Mesothelial cell of epicardium (in vitro differentiated cells): ENCODE results near the gene CHAC1. TPM values are rescaled to one million over a fixed set of nuclear protein-coding genes. Genes with fewer than 3 reads are reported as not detected.
A peak's percentile ranks its signal among the peaks of the same experiment; 100 is the strongest.
"Not testable (repeated sequence)": the region's sequence is repeated elsewhere in the genome, so short reads cannot be mapped to it uniquely, and the experiment has no call there.

Experiments
- DNase-seq, 2 experiments: peaks; one replicate each; pipeline ENCODE4 v3.0.0; 2021; ENCODE audit warnings: low spot score in 2 of 2; ENCODE audit not compliant: unreplicated experiment in 2 of 2
- H3K27ac Mint-ChIP-seq: 2 replicates; pipeline ENCODE4 v1.8.0; 2021; ENCODE audit warnings: mixed read lengths
- H3K27me3 Mint-ChIP-seq: 2 replicates; pipeline ENCODE4 v1.8.0; 2021; ENCODE audit warnings: low read depth, mixed read lengths
- H3K36me3 Mint-ChIP-seq: 2 replicates; pipeline ENCODE4 v1.8.0; 2021; ENCODE audit warnings: mixed read lengths
- H3K4me1 Mint-ChIP-seq: 2 replicates; pipeline ENCODE4 v1.8.0; 2021; ENCODE audit warnings: mixed read lengths
- H3K4me3 Mint-ChIP-seq: 2 replicates; pipeline ENCODE4 v1.8.0; 2021; ENCODE audit warnings: mild to moderate bottlenecking, moderate library complexity, mixed read lengths
- H3K9me3 Mint-ChIP-seq: 2 replicates; pipeline ENCODE4 v1.8.0; 2021; ENCODE audit warnings: mixed read lengths
- total RNA-seq: library from RNA; stranded (reverse); gene quantifications from 3 replicates; pipeline ENCODE4 v1.2.1, GENCODE V29; 2021
- TF ChIP-seq, protein P1 (sequence below): fragments of 200-600 bp; sonication (generic); IDR thresholded peaks from one replicate; pipeline ENCODE4 v1.5.0; 2021; ENCODE audit warnings: antibody characterized with exemption; ENCODE audit not compliant: unreplicated experiment

Gene CHAC1
- total RNA-seq, 1 donor from 2014 or later, result 2.7 TPM

- H3K4me1 Mint-ChIP-seq, result peaks cover 11% of the 10 kb centered on the region
Measured at GRCh38 chr15:40958146-40958545, 4.9 kb downstream of the CHAC1 start.

DNA sequence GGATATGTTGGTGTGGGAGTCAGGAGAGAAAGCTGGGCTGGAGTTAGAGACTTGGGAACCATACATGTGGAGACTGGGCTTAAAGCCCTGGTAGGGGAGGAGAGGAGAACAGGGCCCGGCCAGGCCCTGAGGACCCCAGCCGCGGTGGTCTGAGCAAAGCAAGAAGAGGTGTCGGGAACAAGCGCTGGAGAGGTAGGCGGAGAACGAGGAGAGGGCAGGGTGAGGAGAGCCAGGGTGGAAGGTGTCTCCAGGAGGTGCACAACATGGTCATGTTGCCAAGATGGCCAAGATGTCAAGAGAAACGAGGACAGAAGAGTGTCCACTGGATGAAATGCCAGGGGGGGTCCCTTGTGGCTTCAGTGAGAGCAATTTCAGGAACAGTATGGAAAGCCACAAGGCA, 5.5 kb downstream of the CHAC1 start:
- TF ChIP-seq, protein P1, sequence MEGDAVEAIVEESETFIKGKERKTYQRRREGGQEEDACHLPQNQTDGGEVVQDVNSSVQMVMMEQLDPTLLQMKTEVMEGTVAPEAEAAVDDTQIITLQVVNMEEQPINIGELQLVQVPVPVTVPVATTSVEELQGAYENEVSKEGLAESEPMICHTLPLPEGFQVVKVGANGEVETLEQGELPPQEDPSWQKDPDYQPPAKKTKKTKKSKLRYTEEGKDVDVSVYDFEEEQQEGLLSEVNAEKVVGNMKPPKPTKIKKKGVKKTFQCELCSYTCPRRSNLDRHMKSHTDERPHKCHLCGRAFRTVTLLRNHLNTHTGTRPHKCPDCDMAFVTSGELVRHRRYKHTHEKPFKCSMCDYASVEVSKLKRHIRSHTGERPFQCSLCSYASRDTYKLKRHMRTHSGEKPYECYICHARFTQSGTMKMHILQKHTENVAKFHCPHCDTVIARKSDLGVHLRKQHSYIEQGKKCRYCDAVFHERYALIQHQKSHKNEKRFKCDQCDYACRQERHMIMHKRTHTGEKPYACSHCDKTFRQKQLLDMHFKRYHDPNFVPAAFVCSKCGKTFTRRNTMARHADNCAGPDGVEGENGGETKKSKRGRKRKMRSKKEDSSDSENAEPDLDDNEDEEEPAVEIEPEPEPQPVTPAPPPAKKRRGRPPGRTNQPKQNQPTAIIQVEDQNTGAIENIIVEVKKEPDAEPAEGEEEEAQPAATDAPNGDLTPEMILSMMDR, result no peak
- Mint-ChIP-seq H3K9me3 (peaks cover 4% of the 10 kb centered on the region), H3K27ac (no peak overlapping the region), H3K4me1 (peaks cover 11% of the 10 kb centered on the region), H3K4me3 (no peak overlapping the region), H3K27me3 (peaks cover 9% of the 10 kb centered on the region), H3K36me3 (peaks cover 2% of the 10 kb centered on the region)
- no peak for DNase-seq

More at GRCh38 chr15:40958146-40958545, 4.9 kb downstream of the CHAC1 start:
- peaks cover 4% of the 10 kb centered on the region for H3K9me3 Mint-ChIP-seq
- H3K27me3 Mint-ChIP-seq, result peaks cover 11% of the 10 kb centered on the region
- peaks cover 2% of the 10 kb centered on the region for H3K36me3 Mint-ChIP-seq
- no peak overlapping the region for H3K4me3 Mint-ChIP-seq
- H3K27ac Mint-ChIP-seq, result no peak overlapping the region
- TF ChIP-seq, protein P1, result no peak
- DNase-seq, result no peak

GRCh38 chr15:40959331-40960141, 6.3 kb downstream of the CHAC1 start:
- Mint-ChIP-seq H3K27me3 (peaks cover under 1% of the 10 kb centered on the region), H3K27ac (peak overlapping the region; percentile 10), H3K4me3 (no peak overlapping the region), H3K9me3 (peaks cover 4% of the 10 kb centered on the region), H3K36me3 (peaks cover 2% of the 10 kb centered on the region), H3K4me1 (peaks cover 6% of the 10 kb centered on the region)
- TF ChIP-seq, protein P1, result no peak
- no peak for DNase-seq

DNA sequence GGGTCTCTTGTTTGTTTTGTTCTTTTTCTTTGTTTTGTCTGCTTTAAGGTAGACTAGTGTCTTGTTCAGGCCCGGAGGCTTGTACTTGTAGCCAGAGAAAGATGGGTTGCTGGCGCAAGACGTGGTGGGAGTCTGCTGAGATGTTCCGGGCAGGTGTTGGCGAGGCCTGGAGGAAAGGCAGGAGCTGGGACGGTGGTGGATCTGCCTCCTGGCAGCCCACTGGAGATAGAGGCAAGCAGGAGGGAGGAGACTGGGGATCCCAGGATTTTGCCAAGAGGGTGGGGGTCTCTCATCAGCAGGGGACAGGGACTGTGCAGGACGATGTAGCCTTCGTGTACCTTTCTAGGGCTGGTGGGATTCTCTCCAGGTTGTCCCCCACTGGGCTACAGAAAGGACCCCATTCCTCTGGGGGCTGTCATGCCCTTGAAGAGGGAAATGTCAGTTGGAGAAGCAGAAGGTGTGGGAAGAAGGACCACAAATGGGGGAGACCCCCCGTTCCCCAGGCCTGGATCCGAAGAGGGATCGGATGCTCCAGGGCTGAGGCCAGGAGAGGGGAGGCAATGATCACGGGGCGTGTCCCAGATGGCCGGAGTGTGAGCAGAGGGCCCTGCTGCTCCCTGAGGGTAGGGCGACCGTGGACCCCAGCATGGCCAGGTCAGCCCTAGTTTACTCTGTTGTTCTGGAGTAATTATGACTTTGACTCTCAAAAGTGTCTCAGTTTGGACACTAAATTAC, 7.0 kb downstream of the CHAC1 start:
- H3K9me3 Mint-ChIP-seq, result peaks cover 4% of the 10 kb centered on the region
- no peak for DNase-seq
- H3K4me1 Mint-ChIP-seq, result peaks cover 6% of the 10 kb centered on the region
- TF ChIP-seq, protein P1, result no peak
- peak overlapping the region; percentile 10 for H3K27ac Mint-ChIP-seq
- no peak overlapping the region for H3K4me3 Mint-ChIP-seq
- no peaks in the 10 kb centered on the region for H3K27me3 Mint-ChIP-seq
- peaks cover 2% of the 10 kb centered on the region for H3K36me3 Mint-ChIP-seq

- Mint-ChIP-seq H3K27me3 (no peaks in the 10 kb centered on the region), H3K9me3 (peaks cover 4% of the 10 kb centered on the region), H3K36me3 (peaks cover under 1% of the 10 kb centered on the region), H3K27ac (no peak overlapping the region), H3K4me3 (no peak overlapping the region), H3K4me1 (peaks cover 6% of the 10 kb centered on the region)
- no peak for DNase-seq
- TF ChIP-seq, protein P1, result no peak
Measured at GRCh38 chr15:40960925-40961324, 7.7 kb downstream of the CHAC1 start.

DNA sequence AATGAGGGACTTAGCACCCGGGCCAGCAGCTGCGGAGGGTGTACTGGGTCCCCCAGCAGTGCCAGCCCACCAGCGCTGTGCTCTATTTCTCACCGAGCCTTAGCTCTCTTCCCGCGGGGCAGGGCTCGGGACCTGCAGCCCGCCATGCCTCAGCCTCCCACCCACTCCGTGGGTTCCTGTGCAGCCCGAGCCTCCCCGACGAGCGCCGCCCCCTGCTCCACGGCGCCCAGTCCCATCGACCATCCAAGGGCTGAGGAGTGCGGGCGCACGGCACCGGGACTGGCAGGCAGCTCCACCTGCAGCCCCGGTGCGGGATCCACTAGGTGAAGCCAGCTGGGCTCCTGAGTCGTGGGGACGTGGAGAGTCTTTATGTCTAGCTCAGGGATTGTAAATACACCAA, 8.5 kb downstream of the CHAC1 start:
- not testable (repeated sequence) for H3K36me3 Mint-ChIP-seq, H3K4me3 Mint-ChIP-seq, DNase-seq, H3K9me3 Mint-ChIP-seq, H3K27me3 Mint-ChIP-seq, H3K27ac Mint-ChIP-seq
- H3K4me1 Mint-ChIP-seq, result peaks cover 11% of the 10 kb centered on the region

DNA sequence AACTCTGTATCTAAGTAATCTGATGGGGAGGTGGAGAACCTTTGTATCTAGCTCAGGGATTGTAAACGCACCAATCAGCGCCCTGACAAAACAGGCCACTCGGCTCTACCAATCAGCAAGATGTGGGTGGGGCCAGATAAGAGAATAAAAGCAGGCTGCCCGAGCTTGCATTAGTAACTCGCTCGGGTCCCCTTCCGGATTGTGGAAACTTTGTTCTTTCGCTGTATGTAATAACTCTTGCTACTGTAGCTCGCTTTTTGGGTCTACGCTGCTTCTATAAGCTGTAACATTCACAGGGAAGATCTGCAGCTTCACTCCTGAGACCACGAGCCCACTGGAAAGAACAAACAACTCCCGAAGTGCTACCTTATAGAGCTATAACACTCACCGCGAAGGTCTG, 9.0 kb downstream of the CHAC1 start:
- DNase-seq, H3K4me3 Mint-ChIP-seq, H3K9me3 Mint-ChIP-seq: not testable (repeated sequence)

More for the DNA sequence above, 9.0 kb downstream of the CHAC1 start:
- H3K4me1 Mint-ChIP-seq, result peaks cover 12% of the 10 kb centered on the region
- H3K36me3 Mint-ChIP-seq, H3K27ac Mint-ChIP-seq, H3K27me3 Mint-ChIP-seq: not testable (repeated sequence)
